Measurements from ENCODE around the gene NXPH2.

- TF ChIP-seq CTCF (IDR thresholded peaks at IDR 0.05; ENCODE audit: low read length) (no peak), EZH2 (IDR thresholded peaks at IDR 0.05; ENCODE audit: borderline replicate concordance, low read length) (no peak)
Measured at GRCh38 chr2:138782383-138782782, 2.2 kb upstream of the NXPH2 start.
